ENCODE data around the gene ERGIC1. TPM values are rescaled to one million over a fixed set of nuclear protein-coding genes. Genes with fewer than 3 reads are reported as not detected.

Gene ERGIC1
- total RNA-seq, 4 donors from 2014 or later, result 113 to 180 (median 143) TPM

GRCh38 chr5:172901788-172902496, 67.9 kb downstream of the ERGIC1 start:
- no peaks in the 10 kb centered on the region for H3K27me3 ChIP-seq
- TF ChIP-seq POLR2A (IDR thresholded peaks at IDR 0.05) (no peak), CTCF (IDR thresholded peaks at IDR 0.05) (no peak)
- H3K4me3 ChIP-seq, result no peak overlapping the region
- DNase-seq, result no peak
- H3K4me1 ChIP-seq, result peaks cover 0 to 35% (median 11%) of the 10 kb centered on the region in 4 donors
- H3K36me3 ChIP-seq, result peaks cover 0 to 21% (median 0%) of the 10 kb centered on the region in 3 donors
- H3K9me3 ChIP-seq, result no peaks in the 10 kb centered on the region
- peak overlapping the region; percentile 14 to 98 (median 72) for H3K27ac ChIP-seq

- H3K9me3 ChIP-seq, result no peaks in the 10 kb centered on the region
- peak in 4 of 6 experiments; percentile 29 to 35 (median 32) for TF ChIP-seq CTCF (IDR thresholded peaks at IDR 0.05)
- no peak for TF ChIP-seq POLR2A (IDR thresholded peaks at IDR 0.05)
Measured at GRCh38 chr5:172902497-172903472, 68.7 kb downstream of the ERGIC1 start.

GRCh38 chr5:172903790-172904189, 69.7 kb downstream of the ERGIC1 start:
- Histone ChIP-seq H3K36me3 (peaks cover 0 to 8% (median 0%) of the 10 kb centered on the region in 3 donors), H3K4me1 (peaks cover 0 to 26% (median 11%) of the 10 kb centered on the region in 4 donors), H3K27ac (peak overlapping the region in 3 of 4 donors; percentile 83 to 98 (median 97)), H3K9me3 (no peaks in the 10 kb centered on the region), H3K27me3 (no peaks in the 10 kb centered on the region), H3K4me3 (no peak overlapping the region)
- DNase-seq, result peak in 2 of 3 donors; percentile 72 to 86
- TF ChIP-seq CTCF (IDR thresholded peaks at IDR 0.05) (no peak), POLR2A (IDR thresholded peaks at IDR 0.05) (peak in 1 of 2 donors; percentile 20)

More at GRCh38 chr5:172902497-172903472, 68.7 kb downstream of the ERGIC1 start:
- peak; percentile 39 to 75 (median 67) for DNase-seq
- Histone ChIP-seq H3K27ac (peak overlapping the region; percentile 46 to 98 (median 90)), H3K4me3 (no peak overlapping the region), H3K36me3 (peaks cover 0 to 18% (median 0%) of the 10 kb centered on the region in 3 donors), H3K27me3 (no peaks in the 10 kb centered on the region), H3K4me1 (peaks cover 0 to 34% (median 11%) of the 10 kb centered on the region in 4 donors)

GRCh38 chr5:172904312-172904642, 70.2 kb downstream of the ERGIC1 start:
- H3K9me3 ChIP-seq, result no peaks in the 10 kb centered on the region
- peak overlapping the region in 3 of 4 donors; percentile 83 to 98 (median 97) for H3K27ac ChIP-seq
- no peak for TF ChIP-seq CTCF (IDR thresholded peaks at IDR 0.05)
- TF ChIP-seq POLR2A (IDR thresholded peaks at IDR 0.05), result no peak
- DNase-seq, result no peak
- H3K4me3 ChIP-seq, result no peak overlapping the region
- peaks cover 0 to 26% (median 11%) of the 10 kb centered on the region in 4 donors for H3K4me1 ChIP-seq
- no peaks in the 10 kb centered on the region for H3K27me3 ChIP-seq
- H3K36me3 ChIP-seq, result peaks cover 0 to 7% (median 0%) of the 10 kb centered on the region in 3 donors

- Histone ChIP-seq H3K4me1 (peaks cover 0 to 26% (median 11%) of the 10 kb centered on the region in 4 donors), H3K4me3 (no peak overlapping the region), H3K9me3 (no peaks in the 10 kb centered on the region), H3K27me3 (no peaks in the 10 kb centered on the region), H3K36me3 (peaks cover 0 to 7% (median 0%) of the 10 kb centered on the region in 3 donors), H3K27ac (peak overlapping the region in 3 of 4 donors; percentile 83 to 98 (median 97))
- peak in 2 of 3 donors; percentile 89 to 93 for DNase-seq
- peak in 1 of 6 experiments; percentile 16 for TF ChIP-seq CTCF (IDR thresholded peaks at IDR 0.05)
- peak in 1 of 2 donors; percentile 59 for TF ChIP-seq POLR2A (IDR thresholded peaks at IDR 0.05)
Measured at GRCh38 chr5:172904643-172905345, 70.7 kb downstream of the ERGIC1 start.
